HepG2 (cell line): ENCODE measurements around the gene NEURL4. TPM values are rescaled to one million over a fixed set of nuclear protein-coding genes. Genes with fewer than 3 reads are reported as not detected.

Experiments
- CCAR2 ChIP-seq: fragments of 200-400 bp; formaldehyde crosslinking; optimal IDR thresholded peaks from 2 replicates; pipeline ENCODE3; 2018; ENCODE audit warnings: low read depth, mild to moderate bottlenecking, low read length, moderate library complexity
- EZH2 ChIP-seq: conservative IDR thresholded peaks from 2 replicates; pipeline ENCODE4 v1.6.1; 2012; ENCODE audit warnings: mild to moderate bottlenecking, low read depth, low read length, moderate library complexity
- KDM2A ChIP-seq: sonication (generic); formaldehyde crosslinking; IDR thresholded peaks from 2 replicates; pipeline ENCODE4 v1.4.0; 2020; ENCODE audit warnings: low read depth, missing genetic modification reagents, borderline replicate concordance
- MTA1 ChIP-seq: sonication (generic); formaldehyde crosslinking; IDR thresholded peaks from 2 replicates; pipeline ENCODE4 v1.4.0; 2020; ENCODE audit warnings: missing genetic modification reagents, mild to moderate bottlenecking, borderline replicate concordance
- PRDM4 ChIP-seq: sonication (generic); formaldehyde crosslinking; IDR thresholded peaks from 2 replicates; pipeline ENCODE4 v1.9.0; 2021; ENCODE audit warnings: missing genetic modification reagents, borderline replicate concordance
- SKIL ChIP-seq: sonication (generic); formaldehyde crosslinking; IDR thresholded peaks from 2 replicates; pipeline ENCODE4 v1.8.0; 2022; ENCODE audit warnings: missing genetic modification reagents, mild to moderate bottlenecking, moderate library complexity, borderline replicate concordance
- SMAD9 ChIP-seq: sonication (generic); formaldehyde crosslinking; IDR thresholded peaks from 2 replicates; pipeline ENCODE4 v1.5.1; 2020; ENCODE audit warnings: mild to moderate bottlenecking, missing genetic modification reagents
- SP2 ChIP-seq: sonication (generic); formaldehyde crosslinking; IDR thresholded peaks from 2 replicates; pipeline ENCODE4 v1.5.1; 2020; ENCODE audit warnings: mild to moderate bottlenecking, missing genetic modification reagents
- TERF1 ChIP-seq: sonication (generic); formaldehyde crosslinking; IDR thresholded peaks from 2 replicates; pipeline ENCODE4 v1.8.0; 2022; ENCODE audit warnings: mild to moderate bottlenecking, missing genetic modification reagents, moderate library complexity
- ZBTB39 ChIP-seq: sonication (generic); formaldehyde crosslinking; IDR thresholded peaks from 2 replicates; pipeline ENCODE4 v1.5.0; 2020; ENCODE audit warnings: missing genetic modification reagents
- ZNF260 ChIP-seq: sonication (generic); formaldehyde crosslinking; IDR thresholded peaks from 2 replicates; pipeline ENCODE4 v1.4.0; 2020; ENCODE audit warnings: missing genetic modification reagents, low read depth, mild to moderate bottlenecking, borderline replicate concordance
- ZNF280B ChIP-seq: sonication (generic); formaldehyde crosslinking; IDR thresholded peaks from 2 replicates; pipeline ENCODE4 v1.5.0; 2020; ENCODE audit warnings: missing genetic modification reagents, mild to moderate bottlenecking, borderline replicate concordance
- ZNF597 ChIP-seq: sonication (generic); formaldehyde crosslinking; IDR thresholded peaks from 2 replicates; pipeline ENCODE4 v1.5.0; 2020; ENCODE audit warnings: missing genetic modification reagents
- ZNF737 ChIP-seq: sonication (generic); formaldehyde crosslinking; IDR thresholded peaks from 2 replicates; pipeline ENCODE4 v1.5.0; 2020; ENCODE audit warnings: missing genetic modification reagents, mild to moderate bottlenecking, borderline replicate concordance
- polyA plus RNA-seq, 8 experiments: library from polyadenylated mRNA; depleted of rRNA in 3 of 8; stranded (reverse) in 7 of 8; unstranded in 1 of 8; fragments of >200 nt; fragmentation: Illumina TruSeq in 4 of 8; extraction: Trizol in 4 of 8; gene quantifications; 2 replicates each; pipeline versions ENCODE4 v1.2.1 to v1.2.3, GENCODE V29; 2011 to 2016; ENCODE audit warnings: low read depth in 4 of 8, missing spikeins in 1 of 8, mixed read lengths in 1 of 8; ENCODE audit not compliant: insufficient read depth in 1 of 8
- total RNA-seq, 5 experiments: library from RNA; depleted of rRNA; stranded (reverse); fragments of >200 nt; fragmentation: Illumina TruSeq; extraction: Trizol; gene quantifications; 2 replicates each; pipeline ENCODE4 v1.2.3, GENCODE V29; 2016; ENCODE audit warnings: low read depth in 1 of 5

NEURL4 gene
- total and polyA plus RNA-seq, 2 of the 13 experiments (the other 11 are each of a cell fraction or from before 2014, with no cell fraction given), result 14.8 to 15.7 TPM

- TF ChIP-seq PRDM4 (CRISPR knock-in tag), result no peak
- no peak for TF ChIP-seq CCAR2
- TF ChIP-seq ZNF737 (CRISPR knock-in tag), result no peak
- TF ChIP-seq ZNF280B, result peak; percentile 79; the same call in 1 of the 2 replicates
- 0 out of 2 replicates have a peak, but pooled peaks have one; percentile 51 for TF ChIP-seq ZBTB39 (CRISPR knock-in tag)
- TF ChIP-seq KDM2A (CRISPR knock-in tag), result peak; percentile 87
- no peak for TF ChIP-seq ZNF260 (CRISPR knock-in tag)
- TF ChIP-seq EZH2, result no peak
- TF ChIP-seq SKIL (CRISPR knock-in tag), result no peak
- peak; percentile 83; the same call in 1 of the 2 replicates for TF ChIP-seq MTA1 (CRISPR knock-in tag)
- no peak for TF ChIP-seq TERF1 (CRISPR knock-in tag)
- TF ChIP-seq SMAD9 (CRISPR knock-in tag), result 0 out of 2 replicates have a peak, but pooled peaks have one; percentile 45
- TF ChIP-seq SP2 (CRISPR knock-in tag), result no peak
- no peak for TF ChIP-seq ZNF597
Observed at GRCh38 chr17:7280519-7281073, 48.5 kb downstream of the NEURL4 start (continued).
